H1 (cell line): Measurements from ENCODE around the gene CPZ.

ENCODE experiments used
- CHD2 ChIP-seq: IDR thresholded peaks from 2 replicates; pipeline ENCODE4 v1.6.1; 2012; ENCODE audit warnings: low read length, improper control_type of control experiment
- CTCF ChIP-seq, 3 experiments: IDR thresholded peaks; 1 replicate in 2 of 3; 2 replicates in 1 of 3; pipeline versions ENCODE4 v1.5.1 to v1.6.1; 2011; ENCODE audit warnings: low read length in 3 of 3, mild to moderate bottlenecking in 3 of 3, inconsistent platforms in 2 of 3, low read depth in 1 of 3, moderate library complexity in 1 of 3; ENCODE audit not compliant: insufficient read depth in 1 of 3; ENCODE audit errors: control extremely low read depth in 1 of 3
- EGR1 ChIP-seq: IDR thresholded peaks from 2 replicates; pipeline ENCODE4 v1.6.1; 2011; ENCODE audit warnings: low read depth, low read length, borderline replicate concordance
- EZH2 ChIP-seq: fragments of 200-600 bp; sonication (generic); IDR thresholded peaks from 2 replicates; pipeline ENCODE4 v1.7.1; 2012; ENCODE audit warnings: low read depth, mild to moderate bottlenecking, moderate library complexity, low read length, inconsistent platforms; ENCODE audit not compliant: severe bottlenecking
- GTF2F1 ChIP-seq: IDR thresholded peaks from 2 replicates; pipeline ENCODE4 v1.6.1; 2012; ENCODE audit warnings: low read depth, low read length, improper control_type of control experiment, borderline replicate concordance
- POLR2A ChIP-seq, 2 experiments: IDR thresholded peaks; 1 replicate in 1 of 2; 2 replicates in 1 of 2; pipeline ENCODE4 v1.6.1; 2011; ENCODE audit warnings: low read depth in 2 of 2, low read length in 2 of 2, mild to moderate bottlenecking in 2 of 2; ENCODE audit errors: control extremely low read depth in 1 of 2
- POLR2AphosphoS5 ChIP-seq: IDR thresholded peaks from 2 replicates; pipeline ENCODE4 v1.6.1; 2011; ENCODE audit warnings: low read depth, low read length
- RAD21 ChIP-seq, 2 experiments: IDR thresholded peaks in 1 of 2; conservative IDR thresholded peaks in 1 of 2; 2 replicates each; pipeline ENCODE4 v1.6.1; 2011; ENCODE audit warnings: low read depth in 2 of 2, low read length in 2 of 2, improper control_type of control experiment in 1 of 2, inconsistent platforms in 1 of 2, mild to moderate bottlenecking in 1 of 2, moderate library complexity in 1 of 2
- RBBP5 ChIP-seq: IDR thresholded peaks from 2 replicates; pipeline ENCODE4 v1.7.1; 2012; ENCODE audit warnings: low read depth, mild to moderate bottlenecking, inconsistent platforms, low read length, moderate library complexity, borderline replicate concordance
- RXRA ChIP-seq: IDR thresholded peaks from 2 replicates; pipeline ENCODE4 v1.6.1; 2011; ENCODE audit warnings: low read depth, mild to moderate bottlenecking, low read length, moderate library complexity; ENCODE audit not compliant: insufficient read depth
- SP2 ChIP-seq: IDR thresholded peaks from 2 replicates; pipeline ENCODE4 v1.6.1; 2012; ENCODE audit warnings: mild to moderate bottlenecking, low read length, inconsistent platforms
- SRF ChIP-seq: IDR thresholded peaks from 2 replicates; pipeline ENCODE4 v1.6.1; 2011; ENCODE audit warnings: mild to moderate bottlenecking, low read depth, low read length, moderate library complexity
- TF ChIP-seq, protein P1 (sequence below): IDR thresholded peaks from 2 replicates; pipeline ENCODE4 v1.6.1; 2011; ENCODE audit warnings: low read depth, mild to moderate bottlenecking, low read length; ENCODE audit not compliant: insufficient read depth

- TF ChIP-seq POLR2A (IDR thresholded peaks at IDR 0.05; ENCODE audit: control extremely low read depth in 1 of 2, low read depth in 2 of 2, low read length in 2 of 2) (no peak), RBBP5 (no peak), RAD21 (IDR thresholded peaks at IDR 0.05 in 1 of 2, conservative IDR thresholded peaks at IDR 0.05 in 1 of 2; ENCODE audit: low read depth in 2 of 2, low read length in 2 of 2) (no peak), POLR2AphosphoS5 (no peak), RXRA (no peak), GTF2F1 (no peak), EZH2 (no peak), CTCF (IDR thresholded peaks at IDR 0.05; ENCODE audit: control extremely low read depth in 1 of 3, insufficient read depth in 1 of 3, low read depth in 1 of 3, low read length in 3 of 3) (no peak), EGR1 (no peak), SP2 (no peak), SRF (no peak), CHD2 (no peak)
- TF ChIP-seq, protein P1, sequence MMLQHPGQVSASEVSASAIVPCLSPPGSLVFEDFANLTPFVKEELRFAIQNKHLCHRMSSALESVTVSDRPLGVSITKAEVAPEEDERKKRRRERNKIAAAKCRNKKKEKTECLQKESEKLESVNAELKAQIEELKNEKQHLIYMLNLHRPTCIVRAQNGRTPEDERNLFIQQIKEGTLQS: no peak
Measured at GRCh38 chr4:8647094-8647570, 54.6 kb downstream of the CPZ start.
